RWPE2 (cell line): Measurements from ENCODE around the gene C19orf25.
A peak's percentile ranks its signal among the peaks of the same experiment; 100 is the strongest.

ENCODE experiments used
- ATAC-seq: fragments of 200-7000 bp; cut with Tn5 transposase; 3 replicates; pipeline ENCODE4 v1.9.1; 2021; ENCODE audit warnings: low read depth
- DNase-seq: peaks from one replicate; pipeline ENCODE4 v3.0.0-alpha.2; 2020; ENCODE audit warnings: low spot score
- H3K27ac ChIP-seq: fragments of 450-650 bp; 2 replicates; pipeline ENCODE4 v1.5.1; 2017; ENCODE audit warnings: mild to moderate bottlenecking; ENCODE audit not compliant: poor library complexity, severe bottlenecking
- H3K27me3 ChIP-seq: fragments of 250-450 bp; sonication (Bioruptor Pico); 2 replicates; pipeline ENCODE4 v1.5.1; 2021; ENCODE audit warnings: mild to moderate bottlenecking, moderate library complexity; ENCODE audit not compliant: insufficient read depth, poor library complexity, severe bottlenecking
- H3K36me3 ChIP-seq: fragments of 250-450 bp; sonication (Bioruptor Pico); 2 replicates; pipeline ENCODE4 v1.5.1; 2020; ENCODE audit warnings: low read depth, mild to moderate bottlenecking, moderate library complexity
- H3K4me1 ChIP-seq: fragments of 250-450 bp; sonication (Bioruptor Pico); 2 replicates; pipeline ENCODE4 v1.5.1; 2021; ENCODE audit warnings: mild to moderate bottlenecking, moderate library complexity; ENCODE audit not compliant: insufficient read depth, poor library complexity, severe bottlenecking
- H3K4me3 ChIP-seq: fragments of 250-450 bp; sonication (Bioruptor Pico); 2 replicates; pipeline ENCODE4 v1.5.1; 2021; ENCODE audit warnings: mild to moderate bottlenecking, moderate library complexity; ENCODE audit not compliant: severe bottlenecking
- H3K9me3 ChIP-seq: fragments of 250-450 bp; sonication (Bioruptor Pico); 2 replicates; pipeline ENCODE4 v1.5.1; 2021; ENCODE audit warnings: mild to moderate bottlenecking, moderate library complexity; ENCODE audit not compliant: severe bottlenecking
- CTCF ChIP-seq: fragments of 450-650 bp; IDR thresholded peaks from one replicate; pipeline ENCODE4 v1.5.1; 2017; ENCODE audit warnings: mild to moderate bottlenecking, moderate library complexity; ENCODE audit not compliant: poor library complexity, severe bottlenecking

The C19orf25 gene

GRCh38 chr19:1437609-1438008 is 41.4 kb downstream of the C19orf25 start:
- Histone ChIP-seq H3K4me3 (no peak overlapping the region), H3K27me3 (no peaks in the 10 kb centered on the region), H3K4me1 (peaks cover 9% of the 10 kb centered on the region), H3K36me3 (peaks cover 60% of the 10 kb centered on the region), H3K27ac (peak overlapping the region; percentile 76), H3K9me3 (no peaks in the 10 kb centered on the region)
- no peak for TF ChIP-seq CTCF
- DNase-seq (no peak), ATAC-seq (no peak)

DNA sequence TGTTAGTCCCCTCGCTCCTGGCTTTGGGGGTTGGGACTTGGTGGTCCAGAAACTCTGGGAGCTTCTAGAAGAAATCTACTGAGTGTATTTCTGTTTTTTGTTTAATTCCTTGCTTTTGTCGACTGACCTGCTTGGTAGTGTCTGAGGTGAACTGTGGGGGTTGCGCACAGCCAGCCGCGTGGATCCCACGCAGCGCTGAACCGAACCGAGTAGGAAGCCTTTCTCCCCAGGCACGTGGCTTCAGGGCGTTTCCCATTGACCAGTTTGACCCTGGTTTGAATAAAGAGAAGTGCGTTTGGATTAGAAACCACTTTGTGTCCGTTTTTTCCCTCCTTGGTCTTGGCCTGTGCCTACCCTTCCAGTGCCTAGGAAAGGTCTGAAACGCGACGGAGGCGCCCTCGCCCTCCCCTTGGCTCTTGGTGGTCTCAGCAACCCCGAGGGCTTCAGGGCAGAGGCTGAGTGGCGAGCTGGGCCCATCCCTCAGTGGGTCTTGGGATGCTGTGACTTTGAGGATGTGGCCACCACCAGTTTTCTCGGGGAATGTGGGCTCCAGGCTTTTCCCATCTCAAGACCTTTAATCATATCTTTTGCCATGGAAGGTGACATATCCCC is 43.5 kb downstream of the C19orf25 start:
- ATAC-seq (no peak), DNase-seq (no peak)
- Histone ChIP-seq H3K36me3 (peaks cover 60% of the 10 kb centered on the region), H3K27me3 (no peaks in the 10 kb centered on the region), H3K27ac (no peak overlapping the region), H3K4me1 (peaks cover 9% of the 10 kb centered on the region), H3K9me3 (no peaks in the 10 kb centered on the region), H3K4me3 (no peak overlapping the region)
- no peak for TF ChIP-seq CTCF

- Histone ChIP-seq H3K27me3 (no peaks in the 10 kb centered on the region), H3K36me3 (peaks cover 58% of the 10 kb centered on the region), H3K27ac (no peak overlapping the region), H3K4me3 (no peak overlapping the region), H3K9me3 (no peaks in the 10 kb centered on the region), H3K4me1 (peaks cover 1% of the 10 kb centered on the region)
- no peak for ATAC-seq
- TF ChIP-seq CTCF: no peak
- DNase-seq: no peak
Measured at GRCh38 chr19:1434577-1435060, 44.4 kb downstream of the C19orf25 start.

DNA sequence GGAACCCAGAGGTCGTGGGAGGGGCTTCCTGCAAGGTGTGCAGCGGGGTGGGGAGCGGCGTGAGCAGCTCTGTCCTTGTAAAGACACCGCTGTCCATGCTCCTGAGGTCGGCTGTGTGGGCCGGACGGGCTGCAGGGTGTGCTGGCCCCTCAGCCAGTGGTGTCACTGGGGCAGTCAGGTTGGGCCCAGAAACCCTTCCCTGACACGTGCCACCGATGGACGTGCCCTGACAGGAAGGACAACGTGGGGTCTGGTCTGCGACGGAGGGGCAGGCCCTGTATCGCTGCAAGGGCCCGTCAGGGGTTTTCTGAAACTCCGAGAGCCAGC is 45.0 kb downstream of the C19orf25 start:
- no peak for DNase-seq
- peaks cover 58% of the 10 kb centered on the region for H3K36me3 ChIP-seq
- no peaks in the 10 kb centered on the region for H3K27me3 ChIP-seq
- no peak overlapping the region for H3K4me3 ChIP-seq
- no peaks in the 10 kb centered on the region for H3K4me1 ChIP-seq
- TF ChIP-seq CTCF: no peak
- no peaks in the 10 kb centered on the region for H3K9me3 ChIP-seq
- no peak for ATAC-seq
- H3K27ac ChIP-seq: no peak overlapping the region
